Stimulated activated CD4-positive, alpha-beta T cell treated with anti-CD3 and anti-CD28 coated beads, Interleukin-12 subunit alpha, Interleukin-12 subunit beta, amount 100 ng/mL, for 24 hours (primary cell): ENCODE results near the gene PLA2G6.
"Not testable (repeated sequence)": the region's sequence is repeated elsewhere in the genome, so short reads cannot be mapped to it uniquely, and the experiment has no call there.

Source experiments
- DNase-seq, 2 experiments: peaks; one replicate each; pipeline ENCODE4 v3.0.0-alpha.2; 2020; ENCODE audit warnings: low read depth in 2 of 2

The PLA2G6 gene

GRCh38 chr22:38190581-38190980 is 9.0 kb upstream of the PLA2G6 start:
- no peak for DNase-seq

GRCh38 chr22:38189104-38189503 is 7.5 kb upstream of the PLA2G6 start:
- no peak for DNase-seq

GRCh38 chr22:38187413-38188212 is 6.0 kb upstream of the PLA2G6 start:
- DNase-seq, result no peak

GRCh38 chr22:38186429-38186828 is 4.8 kb upstream of the PLA2G6 start:
- DNase-seq, result no peak

- no peak for DNase-seq
Observed at GRCh38 chr22:38184788-38185187, 3.2 kb upstream of the PLA2G6 start.

- no peak for DNase-seq
Observed at GRCh38 chr22:38180841-38181452, 683 bp downstream of the PLA2G6 start.

- DNase-seq, result not testable (repeated sequence)
Observed at GRCh38 chr22:38178605-38178937, 3.1 kb downstream of the PLA2G6 start.

- no peak for DNase-seq
Observed at GRCh38 chr22:38177926-38178604, 3.6 kb downstream of the PLA2G6 start.

- DNase-seq, result not testable (repeated sequence)
Observed at GRCh38 chr22:38177571-38177925, 4.1 kb downstream of the PLA2G6 start.

GRCh38 chr22:38177044-38177443 is 4.6 kb downstream of the PLA2G6 start:
- DNase-seq, result no peak

- DNase-seq, result no peak
Observed at GRCh38 chr22:38176170-38176741, 5.4 kb downstream of the PLA2G6 start.

- DNase-seq, result no peak
Observed at GRCh38 chr22:38175206-38176118, 6.2 kb downstream of the PLA2G6 start.

- DNase-seq, result no peak
Observed at GRCh38 chr22:38174626-38175025, 7.0 kb downstream of the PLA2G6 start.

- no peak for DNase-seq
Observed at GRCh38 chr22:38173641-38173906, 8.1 kb downstream of the PLA2G6 start.

GRCh38 chr22:38172832-38173640 is 8.6 kb downstream of the PLA2G6 start:
- DNase-seq, result no peak

- no peak for DNase-seq
Observed at GRCh38 chr22:38171927-38172831, 9.5 kb downstream of the PLA2G6 start.

GRCh38 chr22:38170469-38170868 is 11.2 kb downstream of the PLA2G6 start:
- DNase-seq, result no peak

- DNase-seq, result no peak
Observed at GRCh38 chr22:38169116-38169515, 12.5 kb downstream of the PLA2G6 start.

- no peak for DNase-seq
Observed at GRCh38 chr22:38167988-38168407, 13.6 kb downstream of the PLA2G6 start.
